HG03432 (cell line): ENCODE measurements around the gene SLC41A1.

Source experiments
- ATAC-seq: cut with Tn5 transposase; IDR thresholded peaks from one replicate; pipeline ENCODE4 v1.9.1; 2021; ENCODE audit warnings: mild to moderate bottlenecking, moderate library complexity; ENCODE audit not compliant: unreplicated experiment

Gene SLC41A1

DNA sequence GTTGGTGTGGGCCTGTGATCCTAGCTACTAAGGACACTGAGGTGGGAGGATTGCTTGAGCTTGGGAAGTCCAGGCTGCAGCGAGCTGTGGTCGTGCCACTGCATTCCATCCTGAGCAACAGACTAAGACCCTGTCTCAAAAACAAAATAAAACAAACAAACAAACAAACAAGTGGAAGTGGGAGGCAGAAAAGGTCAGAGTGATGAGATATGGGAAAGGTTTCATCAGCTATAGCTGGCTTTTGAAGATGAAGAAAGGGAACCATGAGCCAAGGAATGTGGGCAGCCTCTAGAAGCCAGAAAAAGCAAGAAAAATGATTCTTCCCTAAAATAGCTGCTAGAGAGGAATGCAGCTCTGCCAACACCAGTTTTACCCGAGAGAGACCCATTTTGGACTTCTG is 52.4 kb downstream of the SLC41A1 start:
- ATAC-seq = no peak

DNA sequence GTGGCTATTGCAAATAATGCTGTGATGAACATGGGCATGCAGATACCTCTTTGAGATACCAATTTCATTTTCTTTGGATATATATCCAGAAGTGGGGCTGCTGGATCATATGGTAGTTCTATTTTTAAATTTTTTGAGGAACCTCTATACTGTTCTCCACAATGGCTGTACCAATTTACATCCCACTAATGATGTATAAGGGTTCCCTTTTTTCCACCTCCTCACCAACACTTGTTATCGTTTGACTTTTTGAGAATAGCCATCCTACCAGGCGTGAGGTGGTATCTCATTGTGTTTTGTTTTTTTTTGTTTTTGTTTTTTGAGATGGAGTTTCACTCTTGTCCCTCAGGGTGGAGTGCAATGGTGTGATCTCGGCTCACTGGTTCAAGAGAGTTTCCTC is 56.4 kb downstream of the SLC41A1 start:
- ATAC-seq = no peak

DNA sequence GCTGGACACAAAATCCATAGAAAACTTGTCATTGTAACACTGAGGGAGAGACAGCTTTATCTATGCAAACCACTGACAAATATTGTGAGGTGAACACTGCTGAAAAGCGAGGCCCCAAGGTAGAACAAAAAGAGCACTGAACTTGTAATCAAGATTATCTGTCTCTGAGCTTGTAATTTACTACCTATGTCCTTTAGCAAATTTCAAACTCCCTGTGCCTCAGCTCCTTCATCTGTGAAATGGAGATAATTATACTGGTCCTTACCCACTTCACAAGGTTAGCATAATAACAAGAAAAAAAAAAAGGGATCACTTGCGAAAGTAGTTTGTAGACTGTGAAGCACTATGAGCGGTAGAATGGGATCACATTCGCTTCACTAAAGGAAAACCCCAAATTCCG is 58.1 kb downstream of the SLC41A1 start:
- no peak for ATAC-seq

DNA sequence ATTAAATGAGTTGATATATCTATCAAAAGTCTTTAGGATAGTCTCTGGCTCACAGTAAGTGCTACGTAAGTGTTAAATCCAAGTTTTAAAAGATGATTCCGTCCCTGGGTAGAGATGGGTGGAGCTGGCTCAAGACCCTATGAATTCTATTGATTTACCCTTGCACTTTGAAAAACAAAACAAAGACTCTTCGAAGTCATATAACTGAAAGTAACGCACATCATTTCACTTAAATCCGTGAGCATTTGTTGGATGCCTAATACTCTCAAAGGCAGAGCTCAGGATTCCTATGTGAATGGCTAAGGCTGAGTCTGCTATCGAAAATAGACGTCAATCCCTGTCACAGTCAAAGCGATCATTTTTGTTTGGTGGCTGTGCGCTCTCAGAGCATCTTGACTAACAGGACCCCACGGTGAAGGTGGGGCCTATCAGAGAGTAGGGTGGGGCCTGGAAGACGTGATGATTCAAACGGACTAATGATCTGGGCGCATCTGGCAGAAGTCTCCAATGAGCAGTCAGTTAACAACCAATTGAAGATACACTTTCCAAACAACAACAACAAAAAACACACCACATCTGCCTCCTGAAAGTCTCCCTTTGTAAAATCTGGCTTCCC is 61.9 kb downstream of the SLC41A1 start:
- no peak for ATAC-seq

DNA sequence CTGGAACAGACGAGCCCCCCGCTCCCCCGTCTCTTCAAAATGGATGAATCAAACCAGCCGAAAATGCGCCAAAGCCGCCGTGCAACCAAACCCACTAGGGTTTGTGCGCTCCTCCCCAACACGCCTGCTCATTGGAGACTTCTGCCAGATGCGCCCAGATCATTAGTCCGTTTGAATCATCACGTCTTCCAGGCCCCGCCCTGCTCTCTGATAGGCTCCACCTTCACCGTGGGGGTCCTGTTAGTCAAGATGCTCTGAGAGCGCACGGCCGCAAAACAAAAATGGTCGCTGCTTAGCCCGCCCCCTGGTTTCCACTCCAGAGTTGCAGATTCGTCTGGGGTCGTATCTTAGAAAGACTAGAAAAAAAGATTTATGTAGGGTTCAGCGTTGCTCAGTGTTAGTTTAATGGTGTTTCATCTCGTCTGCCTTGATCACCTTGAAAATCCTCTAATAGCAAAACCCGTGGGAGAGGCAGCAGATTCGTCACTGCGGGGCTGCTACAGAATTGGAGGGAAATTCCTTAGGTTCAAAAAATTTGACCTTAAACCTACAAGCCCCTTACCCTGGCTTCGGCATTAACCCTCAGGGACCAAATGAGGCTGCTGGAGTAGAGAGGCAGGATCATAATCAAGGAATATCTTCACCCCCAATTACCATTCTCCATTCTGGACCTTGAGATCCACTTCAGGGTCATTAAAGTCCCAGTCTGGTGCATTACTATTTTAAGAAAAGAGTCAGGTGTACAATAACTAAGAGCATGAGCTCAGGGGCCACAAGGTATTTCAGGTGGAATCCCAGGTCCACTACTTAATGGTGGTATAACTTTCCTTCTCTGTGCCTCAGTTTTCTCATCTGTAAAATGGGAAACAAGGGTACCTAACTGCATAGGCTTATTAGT is 62.6 kb downstream of the SLC41A1 start, which contains the start of gene NUCKS1:
TSS of gene NUCKS1 (minus strand) at position 45 of the 898 bp plus-strand sequence. CDS start 209 bp downstream, outside the sequence.
- peak; percentile 80 for ATAC-seq

DNA sequence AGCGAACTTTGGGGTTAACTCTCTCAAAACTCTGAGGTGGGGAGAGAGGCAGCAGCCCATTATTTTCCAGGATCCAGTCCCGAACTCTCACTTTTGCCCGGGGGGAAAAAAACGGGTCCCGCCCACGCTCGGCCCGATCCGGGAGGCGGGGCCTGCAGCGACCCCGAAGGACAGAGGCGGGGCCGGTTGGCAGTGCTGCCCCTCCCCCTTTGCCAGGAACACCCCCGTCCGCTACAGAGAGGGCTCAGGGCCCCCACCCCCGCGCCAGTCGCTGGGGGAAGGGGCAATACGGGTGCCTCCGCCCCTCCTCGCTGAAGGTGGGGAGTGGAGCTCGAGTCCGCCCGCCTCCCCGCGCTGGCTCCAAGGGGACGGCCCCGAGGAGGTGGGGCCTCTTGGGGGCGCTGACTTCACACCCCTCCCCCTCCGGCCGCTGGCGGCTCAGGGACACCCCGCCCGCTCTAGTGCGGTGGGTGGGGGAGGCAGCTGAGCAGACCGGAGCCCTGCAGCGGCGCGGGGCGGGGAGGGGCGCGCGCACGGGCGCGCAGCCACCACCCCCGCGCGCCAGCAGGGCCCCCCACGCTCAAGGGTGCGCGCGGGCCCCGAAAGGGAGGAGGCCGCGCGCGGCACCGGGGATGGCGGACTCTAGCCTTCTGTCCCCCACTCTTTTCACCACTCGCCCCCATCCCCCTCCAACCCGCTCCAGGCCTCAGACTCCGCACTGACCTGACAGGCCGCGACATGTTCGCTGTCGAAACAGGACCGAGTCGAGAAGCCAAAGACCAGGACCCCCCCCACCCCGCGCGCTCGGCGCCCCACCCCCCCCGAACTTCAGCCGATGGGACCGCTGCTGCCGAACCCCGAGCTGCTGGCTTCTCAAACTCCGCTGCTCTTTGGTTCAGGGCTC is 63.5 kb downstream of the SLC41A1 start:
- peak; percentile 83 for ATAC-seq

DNA sequence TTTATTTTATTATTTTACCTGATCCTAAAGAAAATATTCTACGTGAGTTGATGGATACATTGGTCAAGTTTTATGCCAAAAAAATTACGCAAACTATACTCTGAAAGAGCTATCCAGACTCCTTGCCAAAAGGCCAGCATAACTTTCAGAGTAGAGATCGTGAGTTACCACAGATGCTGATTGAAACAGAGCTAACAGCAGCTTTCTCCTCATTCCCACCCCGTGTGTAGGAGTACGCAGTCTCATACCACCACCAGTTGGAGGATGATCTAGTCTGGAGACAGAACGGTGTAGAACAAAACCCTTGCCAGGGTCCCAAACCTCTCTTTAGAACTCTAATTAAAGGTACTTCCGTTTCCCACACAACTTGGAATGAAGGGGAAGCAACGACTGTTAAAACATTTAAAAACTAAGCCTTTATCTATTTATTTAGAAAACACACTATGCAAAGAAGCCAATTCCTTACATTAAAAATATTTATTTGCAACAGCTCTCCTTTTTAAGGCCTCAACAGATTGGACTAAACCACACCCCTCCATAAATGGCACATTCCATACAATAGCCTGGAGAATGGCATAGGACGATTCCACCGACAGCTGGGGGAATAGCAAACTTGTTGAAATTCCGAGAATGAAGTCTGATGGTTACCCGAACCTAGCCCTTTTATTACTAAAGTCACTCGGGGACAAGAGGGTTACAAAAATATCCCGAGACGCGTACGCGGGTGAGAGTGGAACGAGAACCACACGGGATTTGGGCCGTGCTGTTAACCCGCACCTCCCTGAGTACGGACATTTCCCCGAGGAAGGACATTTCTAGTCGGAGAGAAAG is 64.4 kb downstream of the SLC41A1 start:
- ATAC-seq = peak; percentile 20

DNA sequence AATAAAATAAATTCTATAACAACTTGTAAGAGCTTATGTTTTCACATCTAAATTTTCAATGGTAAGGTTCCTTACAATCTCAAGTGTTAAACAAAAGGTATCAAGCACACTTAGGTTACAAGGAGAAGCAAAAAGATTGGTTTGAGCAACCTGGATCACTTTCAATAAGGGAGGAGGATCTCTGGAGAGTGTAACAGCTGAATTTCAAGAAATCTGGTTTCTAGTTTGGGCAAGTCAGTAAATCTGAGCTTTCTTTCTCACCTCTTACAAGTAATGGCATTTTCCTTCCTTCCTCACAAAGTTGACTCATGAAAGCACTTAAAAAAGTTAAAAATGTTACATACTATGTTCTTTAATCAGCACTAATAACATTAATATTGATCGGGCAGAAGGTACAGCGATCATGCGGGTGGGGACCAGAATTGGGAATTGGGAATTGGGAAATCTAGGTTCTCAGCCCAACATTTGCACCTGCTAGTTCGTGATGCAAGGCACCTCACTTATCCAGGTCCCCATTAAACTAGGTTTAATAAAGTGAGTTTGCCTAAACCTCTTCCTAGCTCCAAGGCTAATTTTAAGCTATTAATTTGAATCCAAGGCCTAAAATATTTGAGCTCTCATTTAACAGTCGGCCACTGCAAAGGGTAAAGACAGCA is 66.1 kb downstream of the SLC41A1 start:
- no peak for ATAC-seq

DNA sequence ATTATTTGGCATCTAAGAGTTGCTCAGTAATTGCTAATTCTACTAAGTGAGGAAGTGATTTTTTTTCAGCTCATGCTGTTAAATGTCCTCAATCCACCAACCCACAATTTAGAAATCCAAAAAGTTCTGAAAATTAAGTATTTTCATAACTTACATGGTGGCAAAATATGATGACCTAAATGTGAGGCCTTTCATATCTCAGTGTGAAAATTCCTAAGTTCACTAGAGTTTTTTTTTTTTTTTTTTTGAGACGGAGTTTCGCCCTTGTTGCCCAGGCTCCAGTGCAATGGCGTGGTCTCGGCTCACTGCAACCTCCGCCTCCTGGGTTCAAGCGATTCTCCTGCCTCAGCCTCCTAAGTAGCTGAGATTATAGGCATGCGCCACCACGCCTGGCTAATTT is 68.6 kb downstream of the SLC41A1 start:
- no peak for ATAC-seq

DNA sequence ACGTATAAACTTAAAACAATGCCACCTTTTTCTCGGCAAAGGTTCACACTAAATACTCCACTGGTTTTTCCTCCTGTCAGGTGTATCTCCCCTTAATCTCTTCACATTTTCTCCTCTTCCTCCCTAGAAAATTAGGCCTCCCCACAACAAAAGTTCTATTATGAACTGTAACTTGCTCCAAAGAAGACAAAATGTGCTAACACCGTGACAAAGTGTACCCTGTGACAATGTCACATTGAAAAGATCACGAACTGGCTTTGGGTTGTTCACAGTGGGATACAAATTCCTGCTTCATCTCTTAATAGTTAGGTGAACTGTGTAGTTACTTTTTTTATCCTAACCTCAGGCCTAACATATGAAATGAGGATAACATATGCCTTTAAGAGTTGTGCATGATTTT is 69.0 kb downstream of the SLC41A1 start:
- ATAC-seq = no peak

DNA sequence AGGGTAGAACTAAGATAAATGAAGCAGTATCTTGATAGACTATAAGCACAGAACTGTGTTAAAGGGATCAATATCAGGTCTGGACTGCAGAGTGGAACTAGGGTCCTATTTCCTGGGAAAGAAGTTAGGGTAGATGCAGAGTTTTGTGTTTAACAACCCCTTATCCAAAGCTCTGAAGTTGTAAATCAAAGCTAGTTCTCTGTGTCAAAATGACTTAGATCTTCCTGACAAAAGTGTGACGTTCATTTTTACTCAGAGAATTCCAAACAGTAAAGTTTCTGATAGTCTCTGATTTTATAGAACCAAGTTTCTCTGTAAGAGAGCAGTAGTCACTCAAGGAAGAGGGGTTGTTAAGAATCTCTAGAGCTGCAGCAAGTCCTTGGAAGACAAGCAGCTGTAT is 71.3 kb downstream of the SLC41A1 start:
- ATAC-seq = no peak

DNA sequence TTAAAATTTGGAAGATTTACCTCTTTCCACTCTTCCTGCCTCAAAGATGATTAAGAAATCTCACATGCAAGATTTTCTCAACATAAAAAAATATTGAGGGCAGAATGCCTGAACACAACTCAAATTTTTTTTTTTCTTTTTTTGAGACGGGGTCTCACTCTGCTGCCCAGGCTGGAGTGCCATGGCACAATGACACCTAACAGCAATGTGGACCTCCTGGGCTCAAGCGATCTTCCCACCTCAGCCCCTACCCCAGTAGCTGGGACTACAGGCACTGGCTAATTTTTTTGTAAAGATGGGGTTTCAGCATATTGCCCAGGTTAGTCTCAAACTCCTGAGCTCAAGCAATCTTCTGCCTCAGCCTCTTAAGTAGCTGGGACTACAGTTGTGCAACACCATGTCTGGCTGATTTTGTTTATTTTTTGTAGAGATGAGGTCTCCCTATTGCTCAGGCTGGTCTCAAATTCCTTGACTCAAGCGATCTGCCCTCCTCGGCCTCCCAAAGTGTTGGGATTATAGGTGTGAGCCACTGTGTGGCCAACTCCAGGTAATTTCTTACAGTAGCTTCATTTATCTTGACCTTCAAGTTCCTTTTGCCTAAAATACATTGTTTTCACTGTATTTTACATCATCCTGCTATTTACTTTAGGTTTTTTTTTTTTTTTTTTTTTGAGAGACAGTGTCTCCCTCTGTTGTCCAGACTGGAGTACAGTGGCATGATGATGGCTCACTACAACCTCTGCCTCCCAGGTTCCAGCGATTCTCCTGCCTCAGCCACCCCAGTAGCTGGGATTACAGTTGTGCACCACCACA is 73.4 kb downstream of the SLC41A1 start:
- ATAC-seq = no peak
